HG02943 (cell line): ENCODE data around the gene KLK8.

Experiments
- ATAC-seq: cut with Tn5 transposase; IDR thresholded peaks from one replicate; pipeline ENCODE4 v1.9.1; 2021; ENCODE audit warnings: mild to moderate bottlenecking, low read depth, moderate library complexity; ENCODE audit not compliant: unreplicated experiment

KLK8 gene

DNA sequence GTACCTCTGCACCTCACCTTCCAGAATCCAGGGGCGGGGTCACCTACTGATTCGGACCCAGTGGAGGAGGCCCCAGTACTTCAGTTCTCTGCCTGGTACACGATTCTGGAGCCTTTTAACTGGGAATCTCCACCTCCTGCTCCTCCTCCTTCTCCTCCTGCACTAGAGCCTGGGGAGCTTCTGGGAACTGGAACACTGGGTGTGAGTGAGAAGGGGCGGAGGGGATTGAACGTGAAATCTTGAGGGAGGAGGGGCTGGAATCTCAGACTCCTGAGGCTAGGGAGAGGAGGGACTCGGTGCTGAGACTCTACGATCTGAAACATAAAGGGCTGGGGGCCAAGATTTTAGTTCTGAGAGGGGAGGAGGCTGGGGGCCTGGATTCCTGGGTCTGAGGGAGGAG is at the start of gene KLK8:
KLK8 (minus strand) TSS at position 90 of the 400 bp plus-strand sequence. CDS start 437 bp downstream, outside the sequence.
- no peak for ATAC-seq

GRCh38 chr19:51047031-51047335 is 45.6 kb upstream of the KLK8 start:
- no peak for ATAC-seq

GRCh38 chr19:51044327-51044726 is 42.9 kb upstream of the KLK8 start:
- ATAC-seq, result no peak

- ATAC-seq, result no peak
Observed at GRCh38 chr19:51043497-51043896, 42.1 kb upstream of the KLK8 start.

- no peak for ATAC-seq
Observed at GRCh38 chr19:51040151-51040550, 38.7 kb upstream of the KLK8 start.

DNA sequence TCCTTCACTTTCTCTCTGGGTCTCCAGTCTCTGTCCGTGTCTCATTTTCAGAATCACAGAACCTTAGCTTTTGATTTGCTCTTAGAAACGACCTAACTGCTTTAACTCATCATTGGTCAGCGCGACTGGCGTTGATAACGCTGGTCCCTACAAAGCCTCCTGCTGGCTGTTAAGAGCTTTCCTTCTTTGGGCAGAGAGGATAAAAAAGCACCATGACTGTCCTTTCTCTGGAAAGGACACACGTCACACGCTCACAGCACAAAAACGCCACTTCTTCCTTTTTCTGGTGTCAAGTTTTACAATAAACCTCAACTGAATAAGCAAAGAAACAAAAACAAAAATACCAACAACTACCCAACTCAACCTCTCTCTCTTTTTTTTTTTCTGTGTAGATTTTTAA is 35.1 kb upstream of the KLK8 start:
- no peak for ATAC-seq

DNA sequence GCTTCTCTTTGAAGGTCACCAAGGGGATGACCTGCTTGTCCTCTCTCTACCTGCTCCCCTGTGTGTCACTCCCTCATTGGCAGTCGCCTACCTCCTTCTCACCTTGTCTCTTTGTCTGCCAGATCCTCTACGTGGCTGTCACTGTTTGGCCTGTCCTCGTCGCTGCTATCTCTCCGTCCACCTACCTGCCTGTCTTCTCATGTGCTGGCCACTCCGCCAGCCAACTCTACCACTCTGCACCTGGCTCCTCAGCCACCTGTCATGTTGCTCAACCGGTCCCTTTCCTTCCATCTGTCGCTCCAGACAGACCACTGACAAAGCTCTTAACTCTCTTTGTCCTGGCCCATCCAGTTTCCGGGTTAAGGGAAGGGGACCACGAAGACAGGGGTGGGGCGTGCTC is 33.3 kb upstream of the KLK8 start, which contains the start of gene KLK12:
KLK12 (minus strand) TSS at position 299 of the 400 bp plus-strand sequence. CDS start 381 bp downstream, outside the sequence.
- ATAC-seq, result no peak

DNA sequence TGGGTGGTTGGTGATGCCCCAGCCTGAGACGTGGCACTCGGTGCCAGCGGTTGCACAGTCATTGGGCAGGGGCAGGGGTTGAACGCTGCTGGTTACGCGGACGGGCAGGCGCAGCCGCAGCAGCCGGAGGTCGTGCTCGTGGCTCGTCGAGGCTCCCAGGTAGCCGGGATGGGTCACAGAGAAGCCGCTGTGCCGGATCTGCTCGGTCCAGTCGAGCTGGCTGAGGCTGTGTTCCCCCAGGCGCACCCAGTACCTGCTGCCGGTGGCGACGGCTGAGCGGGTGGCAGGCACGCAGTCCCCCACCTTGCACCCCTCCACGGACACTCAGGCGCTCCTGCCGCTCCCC is 30.4 kb upstream of the KLK8 start:
- ATAC-seq, result no peak

- ATAC-seq, result no peak
Observed at GRCh38 chr19:51031220-51031879, 29.9 kb upstream of the KLK8 start.

DNA sequence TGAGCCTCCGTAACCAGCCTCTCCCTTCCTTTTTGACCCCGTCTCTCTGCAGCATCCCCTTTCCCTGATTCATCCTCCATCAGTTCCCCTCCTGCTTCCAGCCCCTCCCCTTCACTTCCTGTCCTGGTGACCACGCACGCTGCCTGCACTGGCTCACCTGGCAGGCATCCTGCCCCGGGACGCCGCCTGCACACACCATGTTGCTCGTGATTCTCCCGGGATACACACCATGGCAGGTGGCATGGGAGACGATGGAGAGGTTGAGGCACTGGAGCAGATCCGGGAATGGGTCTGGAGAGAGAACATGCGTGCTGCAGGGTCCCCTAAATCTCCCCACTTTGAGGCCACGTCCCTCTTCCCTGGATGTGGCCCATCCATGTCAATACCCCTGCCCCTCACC is 29.2 kb upstream of the KLK8 start:
- ATAC-seq, result no peak

DNA sequence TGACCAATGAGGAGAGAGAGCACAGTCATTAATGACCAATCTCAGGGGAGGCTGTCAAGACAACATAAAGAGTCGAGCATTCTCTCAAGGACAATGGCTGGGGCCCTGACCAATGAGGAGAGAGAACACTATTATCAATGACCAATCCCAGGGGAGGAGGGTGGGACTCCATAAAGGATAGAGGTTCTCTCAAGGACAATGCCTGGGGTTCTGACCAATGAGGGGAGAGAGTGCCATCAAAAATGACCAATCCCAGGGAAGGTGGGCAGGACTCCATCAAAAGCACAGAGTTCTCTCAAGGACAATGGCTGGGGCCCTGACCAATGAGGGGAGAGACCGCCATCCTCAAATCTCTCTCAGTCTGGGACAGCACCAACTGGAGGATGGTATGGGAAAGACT is 28.3 kb upstream of the KLK8 start:
- no peak for ATAC-seq

DNA sequence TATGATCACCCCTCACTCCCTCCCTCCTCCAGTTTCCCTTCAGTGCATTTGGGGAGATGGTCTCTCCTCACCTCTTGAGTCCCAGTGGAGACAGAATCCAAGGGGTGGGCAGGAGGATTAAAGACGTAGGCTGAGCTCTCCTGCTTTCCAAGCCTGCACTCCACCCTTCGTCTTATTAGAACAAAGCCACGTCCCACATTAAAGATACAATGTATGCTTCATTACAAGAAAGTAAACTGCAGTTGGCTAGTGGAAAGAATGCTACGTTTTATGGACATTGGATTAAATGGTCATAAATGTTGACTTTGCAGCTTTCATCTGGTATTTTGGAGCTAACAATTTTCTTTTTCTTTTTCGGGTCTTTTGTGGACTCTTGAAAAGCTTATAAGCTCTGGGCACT is 26.5 kb upstream of the KLK8 start:
- ATAC-seq, result no peak

DNA sequence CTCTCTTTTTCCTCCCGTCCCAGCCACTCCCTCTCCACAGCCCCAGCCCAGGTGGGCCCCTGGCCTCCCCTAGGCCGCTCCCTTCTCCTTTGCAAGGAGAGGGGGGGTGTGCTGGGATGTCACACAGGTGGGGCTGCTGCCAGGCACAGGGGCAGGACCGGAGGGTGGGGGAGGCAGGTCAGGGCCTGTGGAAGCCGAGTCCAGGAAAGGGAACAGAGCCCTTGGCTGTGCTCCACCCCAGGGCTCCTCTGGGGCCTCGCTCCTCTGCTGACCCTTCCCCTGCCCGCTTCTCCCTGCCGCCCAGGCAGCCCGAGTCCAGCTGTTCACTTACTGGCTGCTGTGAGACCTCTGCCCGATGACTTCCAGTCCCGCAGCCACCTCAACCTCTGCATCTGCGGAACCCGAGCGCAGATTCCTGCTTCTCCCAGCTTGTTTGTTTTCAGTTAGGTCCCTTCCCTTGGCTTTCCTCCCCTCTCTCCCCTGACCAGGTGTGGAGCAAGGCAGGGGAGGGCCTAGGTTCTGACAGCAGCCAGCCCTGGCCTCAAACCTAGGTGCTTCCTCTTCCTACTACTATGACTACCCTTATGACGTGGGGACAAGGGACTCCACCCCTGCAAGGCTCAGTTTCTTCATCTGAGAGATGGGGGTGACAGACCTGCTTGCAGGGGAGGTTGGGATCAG is 25.9 kb upstream of the KLK8 start:
- no peak for ATAC-seq

GRCh38 chr19:51026554-51026831 is 25.1 kb upstream of the KLK8 start, which contains the start of gene KLK11:
Gene KLK11, minus strand, starts transcription at chr19:51026616. Its CDS starts 985 bp downstream, at chr19:51025631.
- no peak for ATAC-seq

DNA sequence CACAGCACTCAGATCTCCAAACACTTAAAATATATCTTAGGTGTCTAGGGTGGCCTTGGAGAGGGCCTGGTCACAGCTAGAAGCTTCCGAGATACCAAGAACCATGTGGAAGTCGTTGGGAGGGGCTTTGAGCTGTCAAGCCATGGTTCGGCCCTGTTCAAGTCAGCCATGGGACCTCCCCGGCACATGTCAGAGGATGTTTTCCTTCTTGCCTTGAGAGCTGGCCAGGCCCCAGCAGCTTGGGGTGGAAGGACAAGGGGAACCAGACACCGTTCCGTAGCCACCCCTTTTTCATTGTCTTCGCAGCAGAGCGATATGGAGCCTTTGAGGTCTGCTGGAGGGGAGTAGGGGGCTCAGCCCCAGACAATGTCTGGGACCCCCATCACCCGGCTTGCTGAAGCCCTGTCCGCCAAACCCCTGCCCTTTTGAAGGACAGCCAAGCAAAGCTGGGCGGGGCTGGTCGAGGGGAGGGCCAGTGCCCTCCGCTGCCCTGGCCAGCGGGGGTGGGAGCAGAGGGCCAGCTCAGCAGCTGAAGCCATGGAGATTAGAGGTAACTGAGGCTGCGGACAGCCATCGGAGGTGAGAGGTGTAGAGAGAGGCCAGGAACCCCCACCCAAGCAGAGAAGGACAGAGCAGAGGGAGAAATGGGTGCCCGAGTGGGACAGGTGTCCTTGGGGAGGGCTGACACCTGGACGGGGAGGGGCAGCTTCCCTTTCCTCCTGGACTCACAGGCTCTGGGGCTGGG is 24.6 kb upstream of the KLK8 start:
- no peak for ATAC-seq

DNA sequence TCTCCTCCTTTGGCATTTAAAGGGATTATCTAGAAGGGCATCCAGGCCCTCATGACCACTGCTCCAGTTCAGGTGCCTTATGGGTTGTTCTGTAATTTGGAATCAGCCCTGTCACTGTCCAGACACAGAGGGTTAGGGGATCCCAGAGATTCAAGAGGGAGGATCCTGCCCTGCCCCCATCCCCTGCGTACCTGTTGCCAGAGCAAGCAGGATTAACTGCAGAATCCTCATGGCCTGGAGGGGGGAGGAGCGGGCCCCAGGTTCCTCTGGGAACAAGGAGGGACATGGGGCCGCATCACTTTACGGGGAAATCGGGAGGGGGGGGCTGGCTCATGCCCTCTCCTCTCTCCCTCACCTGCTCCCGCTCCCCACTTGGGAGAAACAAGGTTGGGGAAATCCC is 24.0 kb upstream of the KLK8 start:
- ATAC-seq, result no peak

GRCh38 chr19:51024924-51025323 is 23.5 kb upstream of the KLK8 start:
- ATAC-seq, result no peak

- no peak for ATAC-seq
Observed at GRCh38 chr19:51023946-51024345, 22.5 kb upstream of the KLK8 start.

DNA sequence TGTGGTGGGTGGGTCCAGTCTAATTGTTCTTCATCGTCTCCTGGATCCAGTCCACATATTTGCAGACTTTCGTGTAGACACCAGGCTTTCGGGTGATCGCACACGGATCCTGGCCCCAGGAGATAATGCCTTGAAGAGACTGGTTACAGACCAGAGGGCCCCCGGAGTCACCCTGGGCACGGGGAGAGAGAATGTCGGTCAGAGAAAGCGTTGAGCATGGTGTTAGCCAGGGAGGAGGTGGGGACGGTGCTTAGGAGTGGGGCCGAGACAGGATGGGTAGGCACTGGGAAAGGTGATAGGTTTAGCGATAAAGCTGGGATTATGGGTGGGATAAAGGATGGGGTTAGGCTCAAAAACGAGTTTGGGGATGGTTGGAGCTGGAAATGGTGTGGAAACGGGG is 21.1 kb upstream of the KLK8 start:
- no peak for ATAC-seq

DNA sequence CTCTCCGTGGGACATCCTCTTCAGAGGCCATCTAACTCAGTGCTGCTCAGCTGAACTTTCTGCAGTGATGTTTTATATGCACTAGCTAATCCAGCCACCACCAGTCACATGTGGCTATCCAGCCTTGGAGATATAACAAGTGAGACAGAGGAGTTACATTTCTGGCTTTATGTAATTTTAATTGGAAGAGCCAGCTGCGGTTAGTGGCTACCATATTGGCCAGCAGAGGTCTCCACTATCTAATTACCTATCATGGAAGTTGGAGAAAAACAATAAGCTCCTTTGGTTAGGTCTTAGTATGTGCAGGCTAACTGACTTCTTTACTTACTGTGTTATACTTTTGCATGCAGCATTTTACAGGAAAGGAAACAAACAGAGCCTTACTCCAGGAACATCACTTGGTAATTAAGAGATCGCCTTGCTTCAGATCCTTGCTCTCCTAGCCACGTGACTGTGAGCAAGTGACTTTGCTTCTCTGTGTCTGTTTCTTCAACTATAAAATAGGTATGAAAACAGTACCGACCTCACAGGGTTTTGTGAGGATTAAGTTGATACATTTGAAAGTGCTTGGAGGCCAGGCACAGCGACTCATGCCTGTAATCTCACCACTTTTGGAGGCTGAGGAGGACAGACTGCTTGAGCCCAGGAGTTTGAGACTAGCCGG is 19.7 kb upstream of the KLK8 start:
- ATAC-seq, result no peak

DNA sequence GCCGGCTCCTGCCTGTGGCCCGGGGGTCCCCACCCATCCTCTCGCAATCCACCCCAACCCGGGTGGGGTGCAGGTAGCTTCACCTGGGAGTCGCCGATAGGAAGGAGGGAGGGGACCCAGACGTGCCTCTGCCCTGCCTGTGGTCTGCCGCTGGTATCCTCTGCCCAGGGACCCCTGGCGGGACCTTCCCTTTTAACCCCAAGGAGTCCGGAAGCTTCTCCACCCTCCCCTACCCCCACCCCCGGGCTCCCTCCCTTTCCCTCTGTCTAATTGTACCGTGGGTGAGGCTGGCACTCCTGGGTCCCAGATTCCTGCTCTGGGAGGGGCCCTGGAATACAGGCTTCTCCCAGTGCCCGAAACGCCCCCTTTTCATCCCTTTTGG is 18.1 kb upstream of the KLK8 start, which contains the start of gene KLK10:
KLK10 (minus strand) TSS at position 166 of the 382 bp plus-strand sequence. CDS start 579 bp downstream, outside the sequence.
- no peak for ATAC-seq
